ENCODE data around the gene NOC4L. TPM values are rescaled to one million over a fixed set of nuclear protein-coding genes. Genes with fewer than 3 reads are reported as not detected.

NOC4L gene
- total RNA-seq, 2 donors from 2014 or later, result 10.9 to 18.1 TPM

GRCh38 chr12:132176920-132177551, 32.8 kb downstream of the NOC4L start:
- Histone ChIP-seq H3K9me3 (no peaks in the 10 kb centered on the region), H3K36me3 (replicated peaks in 1 of 2; ENCODE audit: insufficient read depth in 1 of 2, low read depth in 2 of 2) (no peaks in the 10 kb centered on the region), H3K4me1 (no peaks in the 10 kb centered on the region), H3K27me3 (no peaks in the 10 kb centered on the region), H3K27ac (no peak overlapping the region), H3K4me3 (no peak overlapping the region)
- intact Hi-C loops (cut with DNase I), result no loop called here
- no peak for DNase-seq
- ATAC-seq, result no peak
- WGBS, 2 donors, result 62 to 66% methylated on average over 14 to 25 of the region's 25 CpGs
- TF ChIP-seq CTCF (IDR thresholded peaks at IDR 0.05), result no peak
- no peak for TF ChIP-seq POLR2A (IDR thresholded peaks at IDR 0.05)

GRCh38 chr12:132178316-132178715, 34.1 kb downstream of the NOC4L start:
- intact Hi-C loops (cut with DNase I), result no loop called here
- no peak for DNase-seq
- Histone ChIP-seq H3K36me3 (replicated peaks in 1 of 2; ENCODE audit: insufficient read depth in 1 of 2, low read depth in 2 of 2) (no peaks in the 10 kb centered on the region), H3K4me3 (no peak overlapping the region), H3K27ac (no peak overlapping the region), H3K4me1 (no peaks in the 10 kb centered on the region), H3K9me3 (no peaks in the 10 kb centered on the region), H3K27me3 (no peaks in the 10 kb centered on the region)
- TF ChIP-seq POLR2A (IDR thresholded peaks at IDR 0.05) (no peak), CTCF (IDR thresholded peaks at IDR 0.05) (no peak)
- ATAC-seq, result no peak
- WGBS, 2 donors, result 22 to 48% methylated on average over 8 of the region's 8 CpGs

DNA sequence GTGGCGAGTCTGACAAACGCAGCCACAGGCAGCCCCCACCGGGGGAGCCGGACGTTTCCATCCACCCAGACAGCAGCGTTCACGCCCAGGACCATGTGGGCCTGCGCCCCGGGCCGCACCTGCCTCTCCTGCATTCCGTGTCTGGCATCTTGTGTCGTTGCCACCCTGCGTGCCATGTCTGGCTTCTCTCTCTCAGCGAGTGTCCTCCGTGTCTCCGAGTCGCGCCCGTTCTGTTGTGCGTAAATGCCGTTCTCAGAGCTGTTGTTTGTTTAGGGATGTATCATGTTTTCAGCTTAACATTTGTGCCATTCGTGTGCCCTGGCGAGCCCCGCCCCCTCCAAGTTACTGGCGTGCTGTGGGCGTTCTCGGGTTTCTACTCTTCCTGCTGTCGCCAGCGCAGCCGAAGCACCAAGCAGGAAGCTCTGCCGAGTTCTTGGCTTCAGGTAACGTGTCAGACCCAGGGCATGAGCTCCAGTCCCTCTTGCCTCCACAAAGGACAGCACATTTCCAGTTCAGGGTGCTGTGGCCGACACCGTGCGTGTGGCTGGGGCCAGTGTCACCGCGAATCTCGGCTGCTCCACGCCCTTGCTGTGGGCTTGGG, 34.6 kb downstream of the NOC4L start:
- Histone ChIP-seq H3K27me3 (no peaks in the 10 kb centered on the region), H3K4me1 (no peaks in the 10 kb centered on the region), H3K9me3 (no peaks in the 10 kb centered on the region), H3K36me3 (replicated peaks in 1 of 2; ENCODE audit: insufficient read depth in 1 of 2, low read depth in 2 of 2) (no peaks in the 10 kb centered on the region), H3K27ac (no peak overlapping the region), H3K4me3 (no peak overlapping the region)
- DNase-seq (no peak), ATAC-seq (no peak)
- intact Hi-C loops (cut with DNase I), result no loop called here
- TF ChIP-seq POLR2A (IDR thresholded peaks at IDR 0.05) (no peak), CTCF (IDR thresholded peaks at IDR 0.05) (no peak)
- WGBS, 2 donors, result 55 to 60% methylated on average over 27 to 39 of the region's 39 CpGs

GRCh38 chr12:132179431-132180362, 35.4 kb downstream of the NOC4L start:
- ATAC-seq (no peak), DNase-seq (no peak)
- Histone ChIP-seq H3K4me3 (no peak overlapping the region), H3K36me3 (replicated peaks in 1 of 2; ENCODE audit: insufficient read depth in 1 of 2, low read depth in 2 of 2) (no peaks in the 10 kb centered on the region), H3K27ac (no peak overlapping the region), H3K4me1 (no peaks in the 10 kb centered on the region), H3K27me3 (no peaks in the 10 kb centered on the region), H3K9me3 (no peaks in the 10 kb centered on the region)
- 75 to 79% methylated on average over 15 to 19 of the region's 19 CpGs for WGBS, 2 donors
- TF ChIP-seq POLR2A (IDR thresholded peaks at IDR 0.05) (no peak), CTCF (IDR thresholded peaks at IDR 0.05) (no peak)
- intact Hi-C loops (cut with DNase I), result no loop called here

Measured in body of pancreas (tissue), 4 donors.